HCT116 (cell line): ENCODE measurements around the gene ZNF438.

ENCODE experiments used
- CTCF ChIP-seq, 3 experiments: fragments of 200-600 bp in 1 of 3; sonication (generic) in 1 of 3; IDR thresholded peaks in 2 of 3; conservative IDR thresholded peaks in 1 of 3; 2 replicates each; pipeline ENCODE4 v1.5.1; 2012 to 2017; ENCODE audit warnings: low read depth in 2 of 3, low read length in 2 of 3, antibody characterized with exemption in 1 of 3, borderline replicate concordance in 1 of 3, control low read depth in 1 of 3, mild to moderate bottlenecking in 1 of 3, mixed read lengths in 1 of 3, mixed run types in 1 of 3, moderate library complexity in 1 of 3; ENCODE audit not compliant: insufficient read depth in 1 of 3
- ELF1 ChIP-seq: IDR thresholded peaks from 2 replicates; pipeline ENCODE4 v1.6.1; 2012; ENCODE audit warnings: low read depth, borderline replicate concordance
- EZH2 ChIP-seq: fragments of 200-600 bp; sonication (generic); IDR thresholded peaks from 2 replicates; pipeline ENCODE4 v1.6.1; 2017; ENCODE audit warnings: antibody characterized with exemption, mixed run types
- EZH2phosphoT487 ChIP-seq: fragments of 200-600 bp; IDR thresholded peaks from 2 replicates; pipeline ENCODE4 v1.6.1; 2018; ENCODE audit warnings: antibody characterized with exemption, borderline replicate concordance
- JUND ChIP-seq: IDR thresholded peaks from 2 replicates; pipeline ENCODE4 v1.6.1; 2012
- MAX ChIP-seq: IDR thresholded peaks from 2 replicates; pipeline ENCODE4 v1.6.1; 2012
- POLR2A ChIP-seq: IDR thresholded peaks from 2 replicates; pipeline ENCODE4 v1.7.0; 2011; ENCODE audit warnings: borderline replicate concordance; ENCODE audit not compliant: insufficient read depth, insufficient read length; ENCODE audit errors: extremely low read depth
- POLR2AphosphoS5 ChIP-seq: IDR thresholded peaks from 2 replicates; pipeline ENCODE4 v1.6.1; 2011; ENCODE audit warnings: mild to moderate bottlenecking, low read depth, low read length, moderate library complexity
- RAD21 ChIP-seq: IDR thresholded peaks from 2 replicates; pipeline ENCODE4 v1.6.1; 2012; ENCODE audit warnings: low read depth, mild to moderate bottlenecking
- SP1 ChIP-seq: IDR thresholded peaks from 2 replicates; pipeline ENCODE4 v1.6.1; 2012; ENCODE audit warnings: low read depth
- TCF7L2 ChIP-seq: IDR thresholded peaks from 2 replicates; pipeline ENCODE4 v1.7.0; 2011; ENCODE audit warnings: borderline replicate concordance, inconsistent platforms; ENCODE audit not compliant: insufficient read depth, insufficient read length; ENCODE audit errors: extremely low read depth
- YY1 ChIP-seq: IDR thresholded peaks from 2 replicates; pipeline ENCODE4 v1.6.1; 2011; ENCODE audit warnings: low read length, low read depth, moderate library complexity, mild to moderate bottlenecking; ENCODE audit not compliant: insufficient replicate concordance; ENCODE audit errors: extremely low read depth
- ZFX ChIP-seq: fragments of 450-650 bp; IDR thresholded peaks from 2 replicates; pipeline ENCODE4 v1.6.1; 2017
- TF ChIP-seq, protein P1 (sequence below): IDR thresholded peaks from 2 replicates; pipeline ENCODE4 v1.6.1; 2011; ENCODE audit warnings: mild to moderate bottlenecking, low read length, moderate library complexity; ENCODE audit not compliant: insufficient replicate concordance; ENCODE audit errors: extremely low read depth

DNA sequence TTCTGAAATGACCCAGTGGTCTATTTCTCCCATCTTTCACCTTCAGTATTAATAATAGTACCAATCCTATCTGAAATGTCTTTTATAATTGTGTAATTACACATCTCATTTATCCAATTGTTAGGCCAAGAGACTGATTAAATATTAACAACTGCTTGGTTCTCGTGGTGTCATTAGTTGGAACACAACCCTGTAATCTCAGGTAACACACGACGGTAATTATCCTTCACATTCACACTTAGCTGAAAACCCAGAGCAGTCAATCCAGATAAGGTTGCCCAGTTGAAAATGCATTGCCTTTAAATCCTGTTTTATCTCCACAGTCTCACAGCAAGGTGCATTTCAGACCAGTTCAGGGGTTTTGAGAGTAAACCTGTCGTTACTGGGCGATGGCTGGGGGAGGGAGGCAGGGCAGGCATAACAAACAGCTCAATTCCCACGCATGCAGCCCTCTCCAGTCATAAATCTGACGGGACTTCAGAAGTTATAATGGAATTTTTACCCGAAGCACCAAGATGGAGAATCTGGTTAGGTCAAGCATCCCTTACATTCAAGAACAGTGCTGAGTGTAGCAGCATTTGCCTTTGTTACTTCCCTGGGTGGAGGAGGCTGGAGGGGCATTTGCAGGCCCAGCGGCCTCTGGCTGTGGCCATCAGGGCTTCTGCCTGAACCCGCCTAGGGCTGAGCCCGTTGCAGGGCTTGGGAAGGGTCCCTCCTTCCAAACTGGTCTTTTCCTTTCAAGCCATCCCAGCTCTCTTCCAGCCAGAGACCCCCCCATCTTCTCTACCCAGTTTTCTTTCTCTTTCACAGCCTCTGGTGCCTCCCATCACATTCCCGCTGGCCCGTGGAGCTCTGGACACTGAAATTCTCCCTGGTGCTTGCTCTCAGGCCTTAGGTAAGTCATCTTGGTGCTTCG lies 201.1 kb downstream of the ZNF438 start:
- no peak for TF ChIP-seq CTCF (IDR thresholded peaks at IDR 0.05 in 2 of 3, conservative IDR thresholded peaks at IDR 0.05 in 1 of 3; ENCODE audit: borderline replicate concordance in 1 of 3, insufficient read depth in 1 of 3, low read depth in 2 of 3, low read length in 2 of 3)
- no peak for TF ChIP-seq ZFX
- TF ChIP-seq YY1, result no peak
- no peak for TF ChIP-seq EZH2
- no peak for TF ChIP-seq POLR2A
- TF ChIP-seq SP1, result no peak
- no peak for TF ChIP-seq JUND
- no peak for TF ChIP-seq EZH2phosphoT487
- no peak for TF ChIP-seq POLR2AphosphoS5
- TF ChIP-seq, protein P1, sequence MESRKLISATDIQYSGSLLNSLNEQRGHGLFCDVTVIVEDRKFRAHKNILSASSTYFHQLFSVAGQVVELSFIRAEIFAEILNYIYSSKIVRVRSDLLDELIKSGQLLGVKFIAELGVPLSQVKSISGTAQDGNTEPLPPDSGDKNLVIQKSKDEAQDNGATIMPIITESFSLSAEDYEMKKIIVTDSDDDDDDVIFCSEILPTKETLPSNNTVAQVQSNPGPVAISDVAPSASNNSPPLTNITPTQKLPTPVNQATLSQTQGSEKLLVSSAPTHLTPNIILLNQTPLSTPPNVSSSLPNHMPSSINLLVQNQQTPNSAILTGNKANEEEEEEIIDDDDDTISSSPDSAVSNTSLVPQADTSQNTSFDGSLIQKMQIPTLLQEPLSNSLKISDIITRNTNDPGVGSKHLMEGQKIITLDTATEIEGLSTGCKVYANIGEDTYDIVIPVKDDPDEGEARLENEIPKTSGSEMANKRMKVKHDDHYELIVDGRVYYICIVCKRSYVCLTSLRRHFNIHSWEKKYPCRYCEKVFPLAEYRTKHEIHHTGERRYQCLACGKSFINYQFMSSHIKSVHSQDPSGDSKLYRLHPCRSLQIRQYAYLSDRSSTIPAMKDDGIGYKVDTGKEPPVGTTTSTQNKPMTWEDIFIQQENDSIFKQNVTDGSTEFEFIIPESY, result no peak
- no peak for TF ChIP-seq MAX
- TF ChIP-seq RAD21, result no peak
- TF ChIP-seq TCF7L2, result no peak
- no peak for TF ChIP-seq ELF1
